Lung microvascular endothelial cell (primary cell): ENCODE measurements around the gene KATNBL1. TPM values are rescaled to one million over a fixed set of nuclear protein-coding genes. Genes with fewer than 3 reads are reported as not detected.
A peak's percentile ranks its signal among the peaks of the same experiment; 100 is the strongest.

ENCODE experiments used
- DNase-seq, 2 donors: peaks; one replicate each; pipeline versions ENCODE4 v3.0.0 to v3.0.0-alpha.2; 2010; ENCODE audit warnings: low read depth in 2 of 2
- total RNA-seq: library from RNA; depleted of rRNA; stranded (reverse); fragments of >200 nt; gene quantifications from 2 replicates; pipeline ENCODE4 v1.2.1, GENCODE V29; 2014

Gene KATNBL1
- total RNA-seq, 1 donor from 2014 or later: 31.0 TPM

- DNase-seq: no peak
These were observed 93.3 kb downstream of the KATNBL1 start for GRCh38 chr15:34116620-34117019.

GRCh38 chr15:34114739-34115138 lies 95.2 kb downstream of the KATNBL1 start:
- no peak for DNase-seq

- no peak for DNase-seq
These were observed 95.7 kb downstream of the KATNBL1 start for GRCh38 chr15:34114215-34114614.

GRCh38 chr15:34111488-34111887 lies 98.4 kb downstream of the KATNBL1 start:
- DNase-seq: no peak

GRCh38 chr15:34109797-34110663 lies 99.9 kb downstream of the KATNBL1 start:
- DNase-seq: peak; percentile 63 to 72

GRCh38 chr15:34107315-34107714 lies 102.6 kb downstream of the KATNBL1 start:
- no peak for DNase-seq

GRCh38 chr15:34106423-34106822 lies 103.5 kb downstream of the KATNBL1 start:
- no peak for DNase-seq

GRCh38 chr15:34102175-34102925 lies 107.5 kb downstream of the KATNBL1 start:
- no peak for DNase-seq

GRCh38 chr15:34101366-34102174 lies 108.3 kb downstream of the KATNBL1 start, which contains the start of the genes EMC7 and PGBD4:
TSS of gene EMC7 (minus strand) at chr15:34101862. CDS start at chr15:34101839, 23 bp downstream.
TSS of gene PGBD4 (plus strand) at chr15:34102083. CDS start at chr15:34102532, 449 bp downstream.
- peak; percentile 99 to 100 for DNase-seq

- no peak for DNase-seq
These were observed 110.0 kb downstream of the KATNBL1 start for GRCh38 chr15:34099914-34100313.

Other genes with a start within 250 kb of the KATNBL1 start
- gene CHRM5, start 241.6 kb downstream of the KATNBL1 start, total RNA-seq: 0.20 and 0.22 TPM in 2 replicates
- 19.4 and 21.2 TPM in 2 replicates for gene AVEN, start 170.9 kb downstream of the KATNBL1 start, total RNA-seq
- 23.8 and 35.9 TPM in 2 replicates for gene EMC7, start 108.2 kb downstream of the KATNBL1 start, total RNA-seq
- gene PGBD4, start 108.0 kb downstream of the KATNBL1 start, total RNA-seq: 0.65 and 1.4 TPM in 2 replicates
- 140 and 163 TPM in 2 replicates for gene EMC4, start 14.9 kb upstream of the KATNBL1 start, total RNA-seq
- 16.8 and 18.8 TPM in 2 replicates for gene SLC12A6, start 127.7 kb upstream of the KATNBL1 start, total RNA-seq
- gene NOP10, start 133.0 kb upstream of the KATNBL1 start, total RNA-seq: 131 and 263 TPM in 2 replicates
- gene NUTM1, start 133.2 kb upstream of the KATNBL1 start, total RNA-seq: not detected in 2 replicates
- gene LPCAT4, start 157.1 kb upstream of the KATNBL1 start, total RNA-seq: 1.5 and 2.8 TPM in 2 replicates
- 0.40 and 2.0 TPM in 2 replicates for gene GOLGA8A, start 227.7 kb upstream of the KATNBL1 start, total RNA-seq